H1 (cell line): ENCODE data around the gene MRGPRX1. TPM values are rescaled to one million over a fixed set of nuclear protein-coding genes. Genes with fewer than 3 reads are reported as not detected.
"Not testable (repeated sequence)": the region's sequence is repeated elsewhere in the genome, so short reads cannot be mapped to it uniquely, and the experiment has no call there.

Source experiments
- CTCF ChIA-PET: fragments of 300-600 bp; sonication (Branson Sonifier 250); formaldehyde crosslinking; loops from one replicate; lab custom pipeline; 2021; ENCODE audit not compliant: partially characterized antibody; lab: Charles Lee
- POLR2A ChIA-PET: fragments of 300-600 bp; sonication (Branson Sonifier 250); formaldehyde crosslinking; loops from one replicate; lab custom pipeline; 2021; ENCODE audit warnings: inconsistent platforms; ENCODE audit not compliant: partially characterized antibody; lab: Charles Lee
- DNase-seq, 2 experiments: peaks; one replicate each; pipeline versions ENCODE4 v3.0.0 to v3.0.0-alpha.2; 2010 to 2022; ENCODE audit warnings: low spot score in 2 of 2, low read depth in 1 of 2, mixed read lengths in 1 of 2
- FAIRE-seq: peaks from 2 replicates; lab custom pipeline; 2011; peaks lifted over from hg19 to GRCh38; lab: Jason Lieb, UNC
- H2AFZ ChIP-seq: 2 replicates; pipeline ENCODE4 v1.8.1; 2012; ENCODE audit warnings: low read length, inconsistent platforms
- H2AK5ac ChIP-seq: 2 replicates; pipeline ENCODE4 v1.6.1; 2013; ENCODE audit warnings: low read depth, low read length
- H2BK120ac ChIP-seq: replicated peaks from 2 replicates; pipeline ENCODE3; 2013; ENCODE audit warnings: low read depth, low read length, inconsistent platforms
- H2BK12ac ChIP-seq: 2 replicates; pipeline ENCODE4 v1.6.1; 2013; ENCODE audit warnings: low read depth, low read length
- H2BK15ac ChIP-seq: 2 replicates; pipeline ENCODE4 v1.6.1; 2013; ENCODE audit warnings: low read length
- H2BK20ac ChIP-seq: 2 replicates; pipeline ENCODE4 v1.6.1; 2013; ENCODE audit warnings: low read length
- H2BK5ac ChIP-seq: 2 replicates; pipeline ENCODE4 v1.6.1; 2013; ENCODE audit warnings: low read depth, low read length
- H3K14ac ChIP-seq: 2 replicates; pipeline ENCODE4 v1.6.1; 2013; ENCODE audit warnings: inconsistent platforms; ENCODE audit not compliant: insufficient read length
- H3K18ac ChIP-seq: 2 replicates; pipeline ENCODE4 v1.6.1; 2013; ENCODE audit warnings: low read length; ENCODE audit errors: extremely low read depth
- H3K23ac ChIP-seq: 2 replicates; pipeline ENCODE4 v1.6.1; 2013; ENCODE audit warnings: inconsistent platforms; ENCODE audit not compliant: insufficient read length
- H3K23me2 ChIP-seq: 2 replicates; pipeline ENCODE4 v1.6.1; 2013; ENCODE audit warnings: low read depth, low read length
- H3K27ac ChIP-seq: 2 replicates; pipeline ENCODE4 v1.6.1; 2011; ENCODE audit warnings: low read depth, low read length, inconsistent platforms
- H3K27me3 ChIP-seq, 4 experiments: replicated peaks in 1 of 4; 1 replicate in 1 of 4; 2 replicates in 3 of 4; pipeline versions ENCODE4 v1.6.1 to v1.8.1; 2011 to 2013; ENCODE audit warnings: low read length in 3 of 4, mild to moderate bottlenecking in 3 of 4, inconsistent platforms in 2 of 4, mixed read lengths in 2 of 4, moderate library complexity in 1 of 4; ENCODE audit not compliant: control insufficient read depth in 3 of 4, insufficient read depth in 3 of 4; ENCODE audit errors: extremely low read depth in 1 of 4
- H3K36me3 ChIP-seq, 4 experiments: 2 replicates each; pipeline versions ENCODE4 v1.6.1 to v1.8.1; 2011 to 2013; ENCODE audit warnings: mild to moderate bottlenecking in 4 of 4, low read length in 3 of 4, moderate library complexity in 2 of 4, control low read depth in 1 of 4, inconsistent platforms in 1 of 4; ENCODE audit not compliant: insufficient read depth in 4 of 4, control insufficient read depth in 2 of 4
- H3K4ac ChIP-seq: replicated peaks from 2 replicates; pipeline ENCODE3; 2013; ENCODE audit warnings: low read length, low read depth, mixed read lengths, inconsistent platforms; ENCODE audit not compliant: insufficient read length
- H3K4me1 ChIP-seq, 4 experiments: replicated peaks in 1 of 4; 1 replicate in 1 of 4; 2 replicates in 3 of 4; pipeline versions ENCODE4 v1.6.1 to v1.8.1; 2011 to 2013; ENCODE audit warnings: low read length in 3 of 4, inconsistent platforms in 2 of 4, mixed read lengths in 1 of 4; ENCODE audit not compliant: insufficient read depth in 4 of 4, control insufficient read depth in 3 of 4
- H3K4me2 ChIP-seq, 2 experiments: 2 replicates each; pipeline versions ENCODE4 v1.6.1 to v1.8.1; 2011 to 2013; ENCODE audit warnings: low read depth in 2 of 2, low read length in 2 of 2, control low read depth in 1 of 2, inconsistent platforms in 1 of 2, mild to moderate bottlenecking in 1 of 2; ENCODE audit not compliant: insufficient read depth in 1 of 2
- H3K4me3 ChIP-seq, 4 experiments: fragments of 200-600, 300-600 bp in 1 of 4; sonication (generic), shearing (Covaris generic), sonication (Bioruptor Twin) in 1 of 4; 2 replicates each; pipeline versions ENCODE4 v1.5.1 to v1.8.1; 2011 to 2016; ENCODE audit warnings: low read length in 4 of 4, low read depth in 3 of 4, control low read depth in 2 of 4, inconsistent platforms in 2 of 4, mild to moderate bottlenecking in 2 of 4, mixed read lengths in 1 of 4, moderate library complexity in 1 of 4; ENCODE audit not compliant: insufficient read depth in 2 of 4; ENCODE audit errors: extremely low read depth in 1 of 4
- H3K56ac ChIP-seq: replicated peaks from 2 replicates; pipeline ENCODE3; 2013; ENCODE audit warnings: low read depth, mild to moderate bottlenecking, mixed read lengths, low read length, inconsistent platforms; ENCODE audit not compliant: insufficient read length
- H3K79me1 ChIP-seq: 2 replicates; pipeline ENCODE4 v1.6.1; 2013; ENCODE audit warnings: low read depth, low read length, control low read depth
- H3K79me2 ChIP-seq, 2 experiments: 2 replicates each; pipeline versions ENCODE4 v1.6.1 to v1.8.1; 2012 to 2013; ENCODE audit warnings: low read length in 2 of 2, mild to moderate bottlenecking in 2 of 2, inconsistent platforms in 1 of 2; ENCODE audit not compliant: insufficient read depth in 2 of 2, control insufficient read depth in 1 of 2
- H3K9ac ChIP-seq, 4 experiments: replicated peaks in 1 of 4; 1 replicate in 1 of 4; 2 replicates in 3 of 4; pipeline versions ENCODE4 v1.6.1 to v1.8.1; 2011 to 2013; ENCODE audit warnings: low read depth in 3 of 4, low read length in 3 of 4, control low read depth in 2 of 4, mild to moderate bottlenecking in 2 of 4, moderate library complexity in 2 of 4, inconsistent platforms in 1 of 4; ENCODE audit errors: extremely low read depth in 1 of 4
- H3K9me3 ChIP-seq, 2 experiments: 2 replicates each; pipeline versions ENCODE4 v1.6.1 to v1.8.1; 2012 to 2013; ENCODE audit warnings: mild to moderate bottlenecking in 2 of 2, moderate library complexity in 2 of 2, control low read depth in 1 of 2, inconsistent platforms in 1 of 2, low read depth in 1 of 2, low read length in 1 of 2, mixed read lengths in 1 of 2; ENCODE audit not compliant: insufficient read depth in 2 of 2
- H4K20me1 ChIP-seq, 2 experiments: replicated peaks in 1 of 2; 2 replicates each; pipeline versions ENCODE3 to v1.8.1; 2011 to 2013; ENCODE audit warnings: inconsistent platforms in 2 of 2, low read length in 2 of 2, mild to moderate bottlenecking in 1 of 2; ENCODE audit not compliant: insufficient read depth in 2 of 2, control insufficient read depth in 1 of 2
- H4K5ac ChIP-seq: 2 replicates; pipeline ENCODE4 v1.6.1; 2013; ENCODE audit warnings: low read length, low read depth, mixed read lengths, inconsistent platforms; ENCODE audit not compliant: insufficient read length
- H4K8ac ChIP-seq: 2 replicates; pipeline ENCODE4 v1.8.0; 2013; ENCODE audit warnings: mild to moderate bottlenecking, moderate library complexity, low read length, inconsistent platforms; ENCODE audit not compliant: insufficient read depth; ENCODE audit errors: extremely low read depth
- H4K91ac ChIP-seq: replicated peaks from 2 replicates; pipeline ENCODE3; 2013; ENCODE audit warnings: low read length, mixed read lengths, inconsistent platforms; ENCODE audit not compliant: insufficient read length
- WGBS, 2 experiments: shearing (Covaris generic) in 1 of 2; methylation state at CpG; one replicate each; pipeline versions ENCODE4 v1.1.6 to v1.1.7; 2013 to 2015; ENCODE audit warnings: low lambda C conversion rate in 2 of 2, mixed read lengths in 2 of 2, inconsistent platforms in 1 of 2, low coverage in 1 of 2, missing lambda C conversion rate in 1 of 2; ENCODE audit not compliant: insufficient replicate concordance in 2 of 2, insufficient coverage in 1 of 2, insufficient read length in 1 of 2; ENCODE audit errors: extremely low coverage in 1 of 2, missing lambda C conversion rate in 1 of 2; 5-methylcytosine and 5-hydroxymethylcytosine counted together
- polyA plus RNA-seq, 7 experiments: library from polyadenylated mRNA; depleted of rRNA in 3 of 7; stranded (reverse) in 5 of 7; unstranded in 2 of 7; fragments of >200 nt in 5 of 7; fragments of 200-250 nt in 2 of 7; gene quantifications; 1 replicate in 5 of 7; 2 replicates in 1 of 7; 4 replicates in 1 of 7; pipeline versions ENCODE4 v1.2.1 to v1.2.3, GENCODE V29; 2011 to 2013; ENCODE audit warnings: missing spikeins in 2 of 7, mixed read lengths in 2 of 7
- total RNA-seq: library from RNA; stranded (reverse); fragmentation: NEBNext Ultra II Directional; extraction: Animal tissue kit (Norgen Biotek cat#: 25700); gene quantifications from 2 replicates; pipeline ENCODE4 v1.2.1, GENCODE V29; 2021

The MRGPRX1 gene
- total and polyA plus RNA-seq, 2 of the 8 experiments (the other 6 are each of a cell fraction or from before 2014, with no cell fraction given), result not detected

GRCh38 chr11:18925426-18925825 lies 13.8 kb downstream of the MRGPRX1 start:
- H2BK120ac ChIP-seq, H2BK12ac ChIP-seq, H3K9me3 ChIP-seq, H3K18ac ChIP-seq, POLR2A ChIA-PET, H3K23me2 ChIP-seq, H3K79me1 ChIP-seq, H3K4me2 ChIP-seq, H2AFZ ChIP-seq, H2BK20ac ChIP-seq, H3K14ac ChIP-seq, FAIRE-seq, DNase-seq, H4K5ac ChIP-seq, H4K91ac ChIP-seq, H2AK5ac ChIP-seq, H3K56ac ChIP-seq, H3K79me2 ChIP-seq, H4K20me1 ChIP-seq, H2BK15ac ChIP-seq, H2BK5ac ChIP-seq, H3K4me3 ChIP-seq, H3K36me3 ChIP-seq, H3K4ac ChIP-seq, H4K8ac ChIP-seq, H3K23ac ChIP-seq, H3K27me3 ChIP-seq, H3K4me1 ChIP-seq, H3K27ac ChIP-seq, H3K9ac ChIP-seq: not testable (repeated sequence)
- CTCF ChIA-PET, result interaction anchor here (1.8 kb wide), 1 partner anchor 150 kb away, joined by 4 read pairs; no protein-coding TSS in a partner anchor
- WGBS, 2 experiments, result 84% methylated on average over 2 of the region's 2 CpGs; no CpG with 5 or more reads in 1 of the 2 experiments
